GM18861 (cell line): Measurements from ENCODE around the gene ZFP42.
"Not testable (repeated sequence)": the region's sequence is repeated elsewhere in the genome, so short reads cannot be mapped to it uniquely, and the experiment has no call there.

Experiments
- ATAC-seq: cut with Tn5 transposase; IDR thresholded peaks from one replicate; pipeline ENCODE4 v1.9.1; 2021; ENCODE audit not compliant: unreplicated experiment

ZFP42 gene

DNA sequence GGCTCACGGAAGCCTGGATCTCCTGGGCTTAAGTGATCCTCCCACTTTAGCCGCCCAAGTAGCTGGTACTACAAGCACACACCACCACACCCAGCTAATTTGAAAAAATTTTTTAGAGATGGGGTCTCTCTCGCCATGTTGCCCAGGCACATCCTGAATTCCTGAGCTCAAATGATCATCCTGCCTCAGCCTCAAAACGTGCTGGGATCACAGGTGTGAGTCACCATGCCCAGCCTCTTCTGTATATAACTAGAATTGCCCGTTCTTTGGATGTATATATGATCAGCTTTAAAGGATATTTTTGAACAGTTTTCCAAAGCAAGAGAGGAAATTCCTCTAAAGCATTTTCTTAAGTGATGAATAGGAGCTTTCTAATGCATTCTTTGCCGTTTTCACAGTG lies 22.7 kb downstream of the ZFP42 start:
- ATAC-seq = no peak

GRCh38 chr4:188021548-188022249 lies 26.1 kb downstream of the ZFP42 start:
- no peak for ATAC-seq

DNA sequence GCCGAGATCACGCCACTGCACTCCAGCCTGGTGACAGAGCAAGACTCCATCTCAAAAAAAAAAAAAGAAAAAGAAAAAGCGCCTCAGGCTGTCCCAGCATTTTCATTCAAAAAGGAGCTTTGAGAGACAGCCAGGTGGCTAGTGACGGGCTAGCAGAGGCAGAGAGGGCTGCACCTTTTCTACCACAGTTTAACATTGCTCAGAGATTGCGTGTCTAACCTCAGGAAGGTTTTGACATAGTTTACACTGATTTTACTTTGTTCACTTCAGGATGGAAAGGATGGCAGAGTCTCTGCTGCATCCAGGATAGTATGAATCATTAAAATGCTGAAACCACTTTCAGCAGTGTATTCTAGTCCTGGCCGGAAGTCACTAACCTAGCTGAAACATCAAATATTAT lies 28.1 kb downstream of the ZFP42 start:
- no peak for ATAC-seq

DNA sequence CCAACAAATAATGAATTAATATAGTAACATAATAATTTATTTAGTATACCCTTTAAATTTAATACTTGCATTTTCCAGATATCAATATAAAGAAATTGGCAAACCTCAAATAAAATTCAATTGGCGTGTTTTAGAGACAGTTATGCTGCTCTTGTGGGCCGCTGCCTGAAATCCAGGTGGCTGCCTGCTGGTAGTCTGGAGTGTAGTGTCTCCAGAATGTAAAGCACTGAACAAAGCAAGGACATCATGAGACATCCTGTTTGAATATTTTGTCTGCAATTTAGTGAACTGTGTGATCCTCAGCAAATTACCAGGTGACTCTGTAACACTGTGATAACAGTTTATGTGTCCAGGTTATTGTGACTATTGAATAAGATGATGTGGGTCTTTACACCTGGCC lies 29.9 kb downstream of the ZFP42 start:
- no peak for ATAC-seq

GRCh38 chr4:188029114-188029513 lies 33.5 kb downstream of the ZFP42 start:
- ATAC-seq = no peak

DNA sequence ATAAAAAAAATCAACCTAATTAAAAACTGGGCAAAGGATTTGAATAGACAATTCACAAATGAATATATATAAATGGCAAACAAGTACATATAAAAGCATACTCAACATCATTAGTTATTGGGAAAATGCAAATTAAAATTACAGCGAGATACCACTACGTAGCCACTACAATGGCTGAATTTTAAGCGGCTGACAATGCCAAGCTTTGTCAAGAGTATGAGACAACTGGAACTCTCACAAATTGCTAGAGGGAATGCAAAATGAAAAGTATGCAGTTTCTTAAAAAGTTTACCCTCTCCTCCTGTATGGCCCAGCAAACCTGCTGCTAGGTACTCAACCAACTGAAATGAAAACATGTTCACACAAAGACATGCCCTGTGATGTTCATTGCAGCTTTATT lies 34.8 kb downstream of the ZFP42 start:
- no peak for ATAC-seq

DNA sequence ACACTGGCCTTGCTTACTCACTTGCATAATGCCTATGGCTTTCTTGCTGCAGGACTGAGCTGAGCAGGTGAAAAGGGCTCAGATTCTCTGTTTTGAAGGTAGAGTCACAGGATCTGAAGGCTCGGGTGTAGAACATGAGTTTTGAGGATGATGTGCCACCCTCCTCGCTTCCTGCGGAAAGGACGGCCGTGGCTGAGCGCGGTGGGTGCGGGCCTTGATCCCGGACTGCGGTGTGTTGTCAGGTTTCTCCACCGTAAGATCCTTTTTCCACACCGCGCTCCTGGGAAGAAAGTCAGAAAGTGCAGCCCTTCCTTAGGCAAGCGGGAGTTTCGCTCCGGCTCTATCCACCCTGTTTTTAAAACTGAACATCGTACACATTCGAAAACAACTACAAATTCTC lies 36.2 kb downstream of the ZFP42 start:
- ATAC-seq = no peak

DNA sequence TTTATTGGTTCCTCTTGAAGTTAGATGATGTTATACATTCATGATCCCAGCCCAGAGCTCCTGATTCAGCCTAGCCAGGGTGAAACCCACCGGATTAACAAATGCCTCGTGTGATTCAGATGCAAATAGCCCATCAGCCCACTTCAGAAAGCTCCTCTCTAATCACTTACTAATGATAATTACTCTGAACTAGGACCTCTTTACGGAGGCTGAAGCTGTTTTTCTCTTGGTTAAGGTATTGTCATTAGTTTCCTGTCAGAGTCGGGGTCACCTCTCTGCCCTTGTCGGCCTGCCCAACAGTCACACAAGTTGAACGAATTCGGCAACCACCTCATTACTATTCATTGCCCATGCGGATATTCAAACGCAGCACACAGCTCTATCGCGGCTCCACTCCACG lies 36.6 kb downstream of the ZFP42 start:
- no peak for ATAC-seq

GRCh38 chr4:188032583-188032982 lies 37.0 kb downstream of the ZFP42 start:
- no peak for ATAC-seq

GRCh38 chr4:188037003-188037713 lies 41.6 kb downstream of the ZFP42 start:
- ATAC-seq = no peak

GRCh38 chr4:188041721-188042120 lies 46.1 kb downstream of the ZFP42 start:
- no peak for ATAC-seq

DNA sequence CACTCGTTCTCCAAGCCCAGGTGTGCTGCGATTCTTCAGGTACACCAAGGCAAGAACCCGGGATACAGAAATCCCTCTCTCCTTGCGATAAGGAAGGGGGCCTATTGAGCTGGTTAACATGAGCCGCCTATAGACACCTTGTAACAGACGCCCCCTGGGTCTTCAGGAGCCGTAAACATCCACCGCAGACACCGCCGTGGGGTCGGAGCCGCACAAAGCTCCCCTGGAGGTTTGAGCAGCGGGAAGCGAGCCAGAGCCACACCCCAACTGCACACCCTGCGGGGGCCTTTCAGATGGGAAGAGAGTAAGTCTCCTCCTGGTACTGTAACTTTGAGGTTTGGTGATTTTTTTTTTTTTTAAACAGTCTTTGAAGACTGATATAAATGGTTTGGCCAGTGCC lies 46.6 kb downstream of the ZFP42 start:
- ATAC-seq = no peak

DNA sequence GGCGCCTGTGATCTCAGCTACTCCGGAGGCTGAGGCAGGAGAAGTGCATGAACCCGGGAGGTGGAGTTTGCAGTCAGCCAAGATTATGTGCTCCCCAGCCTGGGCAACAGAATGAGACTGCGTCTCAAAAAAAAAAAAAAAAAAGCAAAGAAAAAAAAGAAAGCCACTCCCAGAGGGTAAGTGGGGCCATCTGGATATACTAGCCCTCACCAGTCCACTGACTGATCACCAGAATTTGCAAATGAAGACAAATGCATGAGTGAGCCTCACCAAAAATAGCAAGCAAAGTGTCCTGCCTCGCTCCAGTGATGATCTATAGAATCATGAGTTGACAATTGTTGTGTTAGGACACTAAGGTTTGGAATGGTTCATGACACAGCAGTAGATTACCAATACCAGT lies 47.6 kb downstream of the ZFP42 start:
- no peak for ATAC-seq

- ATAC-seq = not testable (repeated sequence)
These were observed 49.9 kb downstream of the ZFP42 start for GRCh38 chr4:188045461-188045860.

- ATAC-seq = no peak
These were observed 51.1 kb downstream of the ZFP42 start for GRCh38 chr4:188046657-188047056.

DNA sequence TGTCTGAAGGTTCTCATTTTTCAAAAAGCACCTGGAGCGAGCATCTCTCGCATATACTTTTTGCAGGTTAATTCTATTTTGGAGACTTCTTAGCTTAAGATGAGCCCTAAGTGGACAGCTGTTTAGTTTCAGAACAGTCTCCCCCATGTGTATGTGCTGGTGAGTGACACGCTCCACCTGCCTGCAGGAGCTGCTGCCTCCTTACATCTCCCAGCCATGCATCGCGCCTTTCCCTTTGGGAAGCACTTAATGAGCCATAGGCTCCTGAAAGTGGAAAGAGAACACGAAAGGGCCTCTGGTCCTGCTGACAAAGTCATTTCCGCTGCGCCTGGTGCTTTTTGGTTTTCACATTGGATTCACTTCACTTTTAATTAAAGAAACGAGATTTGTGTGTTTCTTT lies 57.7 kb downstream of the ZFP42 start:
- no peak for ATAC-seq
